Measurements from ENCODE around the gene ZDHHC8. TPM values are rescaled to one million over a fixed set of nuclear protein-coding genes. Genes with fewer than 3 reads are reported as not detected.

ZDHHC8 gene
- total RNA-seq, 1 donor from 2014 or later: 42.4 TPM

GRCh38 chr22:20175597-20175900, 43.9 kb downstream of the ZDHHC8 start:
- Histone ChIP-seq H3K4me3 (no peak overlapping the region), H3K36me3 (no peaks in the 10 kb centered on the region), H3K9me3 (replicated peaks) (no peaks in the 10 kb centered on the region), H3K27ac (replicated peaks) (no peak overlapping the region), H3K27me3 (ENCODE audit: low read depth) (no peaks in the 10 kb centered on the region), H3K4me1 (no peaks in the 10 kb centered on the region)
- TF ChIP-seq CTCF (IDR thresholded peaks at IDR 0.05; ENCODE audit: borderline replicate concordance): no peak
- no peak for DNase-seq
- intact Hi-C loops (cut with micrococcal nuclease): no loop called here

GRCh38 chr22:20176421-20177085, 44.9 kb downstream of the ZDHHC8 start:
- H3K9me3 ChIP-seq (replicated peaks): no peaks in the 10 kb centered on the region
- H3K27ac ChIP-seq (replicated peaks): no peak overlapping the region
- H3K36me3 ChIP-seq: no peaks in the 10 kb centered on the region
- DNase-seq: no peak
- intact Hi-C loops (cut with micrococcal nuclease): no loop called here
- TF ChIP-seq CTCF (IDR thresholded peaks at IDR 0.05; ENCODE audit: borderline replicate concordance): no peak
- H3K4me3 ChIP-seq: no peak overlapping the region
- H3K27me3 ChIP-seq (ENCODE audit: low read depth): no peaks in the 10 kb centered on the region
- no peaks in the 10 kb centered on the region for H3K4me1 ChIP-seq

- DNase-seq: no peak
- TF ChIP-seq CTCF (IDR thresholded peaks at IDR 0.05; ENCODE audit: borderline replicate concordance): no peak
- Histone ChIP-seq H3K9me3 (replicated peaks) (no peaks in the 10 kb centered on the region), H3K4me1 (no peaks in the 10 kb centered on the region), H3K4me3 (no peak overlapping the region), H3K36me3 (no peaks in the 10 kb centered on the region), H3K27me3 (ENCODE audit: low read depth) (no peaks in the 10 kb centered on the region), H3K27ac (replicated peaks) (no peak overlapping the region)
- intact Hi-C loops (cut with micrococcal nuclease): no loop called here
These were observed 45.8 kb downstream of the ZDHHC8 start for GRCh38 chr22:20177217-20177911.

GRCh38 chr22:20178075-20178914, 46.7 kb downstream of the ZDHHC8 start:
- H3K4me1 ChIP-seq: no peaks in the 10 kb centered on the region
- no peak overlapping the region for H3K4me3 ChIP-seq
- no peaks in the 10 kb centered on the region for H3K36me3 ChIP-seq
- intact Hi-C loops (cut with micrococcal nuclease): no loop called here
- no peak for DNase-seq
- H3K9me3 ChIP-seq (replicated peaks): no peaks in the 10 kb centered on the region
- TF ChIP-seq CTCF (IDR thresholded peaks at IDR 0.05; ENCODE audit: borderline replicate concordance): no peak
- H3K27ac ChIP-seq (replicated peaks): no peak overlapping the region
- H3K27me3 ChIP-seq (ENCODE audit: low read depth): no peaks in the 10 kb centered on the region

GRCh38 chr22:20178915-20179227, 47.3 kb downstream of the ZDHHC8 start:
- Histone ChIP-seq H3K27me3 (ENCODE audit: low read depth) (no peaks in the 10 kb centered on the region), H3K27ac (replicated peaks) (no peak overlapping the region), H3K4me1 (no peaks in the 10 kb centered on the region), H3K36me3 (no peaks in the 10 kb centered on the region), H3K9me3 (replicated peaks) (no peaks in the 10 kb centered on the region), H3K4me3 (no peak overlapping the region)
- intact Hi-C loops (cut with micrococcal nuclease): no loop called here
- no peak for DNase-seq
- no peak for TF ChIP-seq CTCF (IDR thresholded peaks at IDR 0.05; ENCODE audit: borderline replicate concordance)

Data from left ventricle myocardium inferior (tissue), 1 donor.